GM12878 (cell line): ENCODE results near the gene CAPSL. TPM values are rescaled to one million over a fixed set of nuclear protein-coding genes. Genes with fewer than 3 reads are reported as not detected.

ENCODE experiments used
- ATAC-seq: fragments of 200-7000 bp; cut with Tn5 transposase; 3 replicates; pipeline ENCODE4 v1.9.1; 2020; ENCODE audit warnings: mild to moderate bottlenecking, moderate library complexity
- BruUV-seq: library from RNA; stranded (reverse); fragments of 400-500 nt; replicated peaks from 2 replicates; lab custom pipeline; 2021; lab: Mats Ljungman, UMichigan
- CTCF ChIA-PET: fragments of 300-600 bp; sonication (Branson Sonifier 250); formaldehyde crosslinking; extraction: SDS; loops from one replicate; lab custom pipeline; 2021; ENCODE audit warnings: inconsistent platforms; lab: Yijun Ruan, JAX
- POLR2A ChIA-PET: fragments of 350-600 bp; formaldehyde crosslinking; extraction: SDS; loops from one replicate; lab custom pipeline; 2021; ENCODE audit warnings: inconsistent platforms; lab: Charles Lee
- RAD21 ChIA-PET: fragments of 300-600 bp; sonication (Branson Sonifier 250); formaldehyde crosslinking; loops from one replicate; lab custom pipeline; 2023; ENCODE audit warnings: antibody characterized with exemption; ENCODE audit not compliant: unreplicated experiment; lab: Charles Lee
- SMC1A ChIA-PET: fragments of 300-600 bp; sonication (Branson Sonifier 250); formaldehyde crosslinking; loops from one replicate; lab custom pipeline; 2023; ENCODE audit not compliant: unreplicated experiment, uncharacterized antibody; lab: Charles Lee
- DNase-seq: peaks from one replicate; pipeline ENCODE4 v3.0.0-alpha.2; 2011; ENCODE audit warnings: low read depth, low spot score
- FAIRE-seq: peaks from 3 replicates; lab custom pipeline; 2011; peaks lifted over from hg19 to GRCh38; lab: Jason Lieb, UNC
- H2AFZ ChIP-seq: 2 replicates; pipeline ENCODE4 v1.6.0; 2011; ENCODE audit warnings: low read depth, low read length, control low read depth; ENCODE audit not compliant: control insufficient read depth
- H3K27ac ChIP-seq: 2 replicates; pipeline ENCODE4 v1.5.1; 2011; ENCODE audit warnings: control low read depth; ENCODE audit not compliant: control insufficient read depth, insufficient read depth
- H3K27me3 ChIP-seq, 2 experiments: replicated peaks in 1 of 2; 2 replicates each; pipeline versions ENCODE4 v1.6.0 to v1.6.1; 2011; ENCODE audit warnings: low read length in 1 of 2; ENCODE audit not compliant: control insufficient read depth in 2 of 2, insufficient read depth in 2 of 2
- H3K36me3 ChIP-seq, 2 experiments: 2 replicates each; pipeline ENCODE4 v1.5.1; 2011; ENCODE audit warnings: low read length in 1 of 2; ENCODE audit not compliant: control insufficient read depth in 2 of 2, insufficient read depth in 2 of 2
- H3K4me1 ChIP-seq: 2 replicates; pipeline ENCODE4 v1.6.1; 2011; ENCODE audit warnings: mild to moderate bottlenecking, low read length, moderate library complexity, mixed read lengths; ENCODE audit not compliant: control insufficient read depth, insufficient read depth
- H3K4me2 ChIP-seq: 2 replicates; pipeline ENCODE4 v1.6.0; 2011; ENCODE audit warnings: control low read depth; ENCODE audit not compliant: control insufficient read depth, insufficient read depth
- H3K4me3 ChIP-seq: fragments of 200-600 bp; sonication (generic); 2 replicates; pipeline ENCODE4 v1.5.1; 2016
- H3K79me2 ChIP-seq: 2 replicates; pipeline ENCODE4 v1.6.0; 2011; ENCODE audit warnings: low read length; ENCODE audit not compliant: control insufficient read depth, insufficient read depth
- H3K9ac ChIP-seq: 2 replicates; pipeline ENCODE4 v1.8.0; 2011; ENCODE audit warnings: low read length, control low read depth, mixed read lengths; ENCODE audit not compliant: control insufficient read depth, insufficient read depth
- H3K9me3 ChIP-seq: replicated peaks from 3 replicates; pipeline ENCODE4 v1.5.1; 2011; ENCODE audit warnings: mild to moderate bottlenecking, low read length; ENCODE audit not compliant: control insufficient read depth, insufficient read depth
- H4K20me1 ChIP-seq: 2 replicates; pipeline ENCODE4 v1.6.0; 2011; ENCODE audit not compliant: control insufficient read depth, insufficient read depth
- DPF2 ChIP-seq: fragments of 450-650 bp; IDR thresholded peaks from 2 replicates; pipeline ENCODE4 v1.6.1; 2017; ENCODE audit warnings: mild to moderate bottlenecking
- RAD21 ChIP-seq: IDR thresholded peaks from 2 replicates; pipeline ENCODE4 v1.6.1; 2011; ENCODE audit warnings: mild to moderate bottlenecking, low read depth, low read length, moderate library complexity; ENCODE audit not compliant: insufficient read depth
- SMC3 ChIP-seq: IDR thresholded peaks from 2 replicates; pipeline ENCODE4 v1.6.1; 2011; ENCODE audit warnings: low read length, improper control_type of control experiment, borderline replicate concordance
- SP1 ChIP-seq: IDR thresholded peaks from one replicate; pipeline ENCODE4 v1.6.1; 2011; ENCODE audit warnings: low read depth, low read length
- SPI1 ChIP-seq: IDR thresholded peaks from 2 replicates; pipeline ENCODE4 v1.6.1; 2011; ENCODE audit warnings: low read depth, mild to moderate bottlenecking, low read length, moderate library complexity, borderline replicate concordance; ENCODE audit not compliant: insufficient read depth
- YY1 ChIP-seq: IDR thresholded peaks from 2 replicates; pipeline ENCODE4 v1.6.1; 2011; ENCODE audit warnings: low read depth, mild to moderate bottlenecking, low read length
- ZNF207 ChIP-seq: fragments of 450-650 bp; IDR thresholded peaks from 2 replicates; pipeline ENCODE4 v1.6.1; 2014; ENCODE audit warnings: antibody characterized with exemption, mild to moderate bottlenecking, borderline replicate concordance
- WGBS: methylation state at CpG from one replicate; pipeline ENCODE4 v1.1.6; 2016; ENCODE audit warnings: low lambda C conversion rate; ENCODE audit not compliant: insufficient replicate concordance, insufficient coverage; ENCODE audit errors: missing lambda C conversion rate; 5-methylcytosine and 5-hydroxymethylcytosine counted together
- in situ Hi-C: fragments of 300-500 bp; cut with MboI; formaldehyde crosslinking; loops from 9 replicates; pipeline ENCODE4 v1.14.3; 2018; ENCODE audit warnings: mixed read lengths
- intact Hi-C: fragments of 100-400 bp; cut with micrococcal nuclease; formaldehyde crosslinking; loops from one replicate; pipeline ENCODE4 v1.14.2; 2022; ENCODE audit not compliant: unreplicated experiment
- polyA plus RNA-seq, 11 experiments: library from polyadenylated mRNA; depleted of rRNA in 4 of 11; unstranded in 6 of 11; stranded (reverse) in 5 of 11; fragments of >200 nt; fragmentation: Nextera tagmentation in 4 of 11; fragmentation: Illumina TruSeq in 1 of 11; extraction: Ambion mirVana in 4 of 11; extraction: Trizol in 1 of 11; gene quantifications; 1 replicate in 1 of 11; 2 replicates in 10 of 11; pipeline versions ENCODE4 v1.2.1 to v1.2.3, GENCODE V29; 2011 to 2016; ENCODE audit warnings: inconsistent platforms in 2 of 11, missing spikeins in 2 of 11, low read depth in 1 of 11
- total RNA-seq, 4 experiments: library from RNA; depleted of rRNA in 3 of 4; stranded (reverse); fragments of >200 nt in 3 of 4; fragmentation: Illumina TruSeq in 1 of 4; extraction: Trizol in 1 of 4; gene quantifications; 2 replicates each; pipeline versions ENCODE4 v1.2.1 to v1.2.3, GENCODE V29; 2013 to 2021
- TF ChIP-seq, protein P1 (sequence below): IDR thresholded peaks from 2 replicates; pipeline ENCODE4 v1.6.1; 2012; ENCODE audit warnings: mild to moderate bottlenecking, low read depth, low read length
- TF ChIP-seq, protein P2 (sequence below), 3 experiments: IDR thresholded peaks in 2 of 3; conservative IDR thresholded peaks in 1 of 3; 2 replicates each; pipeline ENCODE4 v1.5.1; 2011; ENCODE audit warnings: low read depth in 3 of 3, low read length in 3 of 3, mild to moderate bottlenecking in 3 of 3, control low read depth in 2 of 3, moderate library complexity in 2 of 3, inconsistent platforms in 1 of 3, mixed read lengths in 1 of 3; ENCODE audit not compliant: control insufficient read depth in 2 of 3, insufficient read depth in 1 of 3; ENCODE audit errors: extremely low read depth in 1 of 3

Gene CAPSL
- total and polyA plus RNA-seq, 10 of the 15 experiments (the other 5 are each of a cell fraction or from before 2014, with no cell fraction given) = 0.19 to 0.57 (median 0.20) TPM; not detected in 7

DNA sequence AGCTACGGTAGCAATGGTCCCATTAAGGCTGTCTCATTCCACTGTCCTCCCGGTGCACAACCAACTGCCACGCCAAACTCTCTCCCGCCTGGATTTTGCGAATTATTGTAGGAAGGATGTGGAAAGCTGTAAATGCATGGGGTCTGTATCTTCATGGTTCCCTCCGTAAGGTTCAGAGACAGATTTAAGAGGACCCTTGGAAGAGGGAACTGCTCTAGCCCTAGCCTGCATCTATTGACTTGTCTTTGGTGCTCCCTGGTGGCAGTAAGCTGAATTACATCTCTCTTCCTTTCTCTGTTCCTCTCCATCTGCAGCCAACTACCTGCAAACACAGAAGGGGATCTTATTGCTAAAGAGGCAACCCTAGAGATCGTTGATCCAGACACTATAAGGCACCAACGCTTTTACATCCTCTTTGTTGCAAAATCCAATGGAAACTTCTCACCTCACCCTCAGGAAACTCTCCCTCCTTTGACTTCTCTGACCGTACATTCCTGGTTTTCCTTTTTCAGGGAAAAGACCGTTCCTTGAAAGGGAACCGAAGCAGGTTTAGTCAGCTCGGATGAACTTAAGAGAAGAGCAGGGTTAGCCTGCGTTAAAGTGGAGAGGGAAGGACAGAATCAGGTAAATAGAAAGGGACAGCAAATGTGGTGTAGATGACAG lies 11.9 kb downstream of the CAPSL start:
- ATAC-seq = peak; percentile 78
- ChIA-PET SMC1A (interaction anchor here (0.6 to 13.1 kb wide), 21 partner anchors 8 to 839 kb away, joined by 3 to 276 read pairs (median 4); partner anchors contain the start of gene SPEF2), POLR2A (interaction anchor here (1.1 kb wide), 1 partner anchor 834 kb away, joined by 3 read pairs; no protein-coding TSS in a partner anchor), CTCF (interaction anchor here (0.6 to 16.3 kb wide), 57 partner anchors 7 to 1452 kb away, joined by 3 to 359 read pairs (median 4); partner anchors contain the start of genes PRLR and SPEF2), RAD21 (interaction anchor here (0.6 to 5.6 kb wide), 25 partner anchors 8 to 957 kb away, joined by 3 to 128 read pairs (median 4); no protein-coding TSS in a partner anchor)
- peaks cover 4% of the 10 kb centered on the region; the same call in 1 of the 2 replicates for H3K4me1 ChIP-seq
- TF ChIP-seq ZNF207 (no peak), YY1 (0 out of 2 replicates have a peak, but pooled peaks have one; percentile 18), SMC3 (peak; percentile 85; the same call in 1 of the 2 replicates), DPF2 (no peak), SP1 (no peak), SPI1 (peak; percentile 69), RAD21 (peak; percentile 93)
- TF ChIP-seq, protein P1, sequence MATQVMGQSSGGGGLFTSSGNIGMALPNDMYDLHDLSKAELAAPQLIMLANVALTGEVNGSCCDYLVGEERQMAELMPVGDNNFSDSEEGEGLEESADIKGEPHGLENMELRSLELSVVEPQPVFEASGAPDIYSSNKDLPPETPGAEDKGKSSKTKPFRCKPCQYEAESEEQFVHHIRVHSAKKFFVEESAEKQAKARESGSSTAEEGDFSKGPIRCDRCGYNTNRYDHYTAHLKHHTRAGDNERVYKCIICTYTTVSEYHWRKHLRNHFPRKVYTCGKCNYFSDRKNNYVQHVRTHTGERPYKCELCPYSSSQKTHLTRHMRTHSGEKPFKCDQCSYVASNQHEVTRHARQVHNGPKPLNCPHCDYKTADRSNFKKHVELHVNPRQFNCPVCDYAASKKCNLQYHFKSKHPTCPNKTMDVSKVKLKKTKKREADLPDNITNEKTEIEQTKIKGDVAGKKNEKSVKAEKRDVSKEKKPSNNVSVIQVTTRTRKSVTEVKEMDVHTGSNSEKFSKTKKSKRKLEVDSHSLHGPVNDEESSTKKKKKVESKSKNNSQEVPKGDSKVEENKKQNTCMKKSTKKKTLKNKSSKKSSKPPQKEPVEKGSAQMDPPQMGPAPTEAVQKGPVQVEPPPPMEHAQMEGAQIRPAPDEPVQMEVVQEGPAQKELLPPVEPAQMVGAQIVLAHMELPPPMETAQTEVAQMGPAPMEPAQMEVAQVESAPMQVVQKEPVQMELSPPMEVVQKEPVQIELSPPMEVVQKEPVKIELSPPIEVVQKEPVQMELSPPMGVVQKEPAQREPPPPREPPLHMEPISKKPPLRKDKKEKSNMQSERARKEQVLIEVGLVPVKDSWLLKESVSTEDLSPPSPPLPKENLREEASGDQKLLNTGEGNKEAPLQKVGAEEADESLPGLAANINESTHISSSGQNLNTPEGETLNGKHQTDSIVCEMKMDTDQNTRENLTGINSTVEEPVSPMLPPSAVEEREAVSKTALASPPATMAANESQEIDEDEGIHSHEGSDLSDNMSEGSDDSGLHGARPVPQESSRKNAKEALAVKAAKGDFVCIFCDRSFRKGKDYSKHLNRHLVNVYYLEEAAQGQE = no peak
- TF ChIP-seq, protein P2, sequence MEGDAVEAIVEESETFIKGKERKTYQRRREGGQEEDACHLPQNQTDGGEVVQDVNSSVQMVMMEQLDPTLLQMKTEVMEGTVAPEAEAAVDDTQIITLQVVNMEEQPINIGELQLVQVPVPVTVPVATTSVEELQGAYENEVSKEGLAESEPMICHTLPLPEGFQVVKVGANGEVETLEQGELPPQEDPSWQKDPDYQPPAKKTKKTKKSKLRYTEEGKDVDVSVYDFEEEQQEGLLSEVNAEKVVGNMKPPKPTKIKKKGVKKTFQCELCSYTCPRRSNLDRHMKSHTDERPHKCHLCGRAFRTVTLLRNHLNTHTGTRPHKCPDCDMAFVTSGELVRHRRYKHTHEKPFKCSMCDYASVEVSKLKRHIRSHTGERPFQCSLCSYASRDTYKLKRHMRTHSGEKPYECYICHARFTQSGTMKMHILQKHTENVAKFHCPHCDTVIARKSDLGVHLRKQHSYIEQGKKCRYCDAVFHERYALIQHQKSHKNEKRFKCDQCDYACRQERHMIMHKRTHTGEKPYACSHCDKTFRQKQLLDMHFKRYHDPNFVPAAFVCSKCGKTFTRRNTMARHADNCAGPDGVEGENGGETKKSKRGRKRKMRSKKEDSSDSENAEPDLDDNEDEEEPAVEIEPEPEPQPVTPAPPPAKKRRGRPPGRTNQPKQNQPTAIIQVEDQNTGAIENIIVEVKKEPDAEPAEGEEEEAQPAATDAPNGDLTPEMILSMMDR (IDR thresholded peaks at IDR 0.05 in 2 of 3, conservative IDR thresholded peaks at IDR 0.05 in 1 of 3; ENCODE audit: control insufficient read depth in 2 of 3, extremely low read depth in 1 of 3, insufficient read depth in 1 of 3, low read depth in 3 of 3, low read length in 3 of 3) = peak; percentile 76 to 87 (median 87)
- in situ Hi-C loops = no loop called here
- H3K9ac ChIP-seq = no peak overlapping the region
- BruUV-seq = no TSS peak
- H3K36me3 ChIP-seq = no peaks in the 10 kb centered on the region
- peak; percentile 99 for FAIRE-seq
- no peaks in the 10 kb centered on the region for H4K20me1 ChIP-seq
- H3K4me3 ChIP-seq = no peak overlapping the region
- H3K27ac ChIP-seq = no peak overlapping the region
- peaks cover 0 to 3% of the 10 kb centered on the region in 2 experiments; a peak in 2 of 4 replicates for H3K27me3 ChIP-seq
- H3K9me3 ChIP-seq = no peaks in the 10 kb centered on the region
- no peaks in the 10 kb centered on the region for H3K79me2 ChIP-seq
- H3K4me2 ChIP-seq = no peak overlapping the region
- no peak for DNase-seq
- 36% methylated on average over 13 of the region's 13 CpGs for WGBS
- intact Hi-C loops = loop anchor here (1.0 to 10.0 kb wide), 4 partner anchors 149 to 699 kb away; no protein-coding TSS in a partner anchor
- no peak overlapping the region for H2AFZ ChIP-seq
